SK-MEL-5 (cell line): Measurements from ENCODE around the gene RAB11A. TPM values are rescaled to one million over a fixed set of nuclear protein-coding genes. Genes with fewer than 3 reads are reported as not detected.
"Not testable (repeated sequence)": the region's sequence is repeated elsewhere in the genome, so short reads cannot be mapped to it uniquely, and the experiment has no call there.

Source experiments
- DNase-seq: peaks from one replicate; pipeline ENCODE4 v3.0.0-alpha.2; 2016; ENCODE audit warnings: low read depth, low spot score
- in situ Hi-C: cut with HindIII; loops from 2 replicates; pipeline ENCODE4 v1.10.0; 2016; ENCODE audit warnings: low sequenced_read_pairs, high pct_unique_total_duplicates, low pct_unique_long_range_greater_than_20kb
- total RNA-seq: library from RNA; depleted of rRNA; stranded (reverse); fragments of >200 nt; shearing (Covaris generic); gene quantifications from 2 replicates; pipeline ENCODE4 v1.2.3, GENCODE V29; 2014

Gene RAB11A
- total RNA-seq, 1 experiment from 2014 or later = 283 TPM

- peak; percentile 49 for DNase-seq
- in situ Hi-C loops = loop anchor here (25.0 kb wide), 1 partner anchor 158 kb away; no protein-coding TSS in a partner anchor
Observed at GRCh38 chr15:65869954-65870871, 922 bp downstream of the RAB11A start.

DNA sequence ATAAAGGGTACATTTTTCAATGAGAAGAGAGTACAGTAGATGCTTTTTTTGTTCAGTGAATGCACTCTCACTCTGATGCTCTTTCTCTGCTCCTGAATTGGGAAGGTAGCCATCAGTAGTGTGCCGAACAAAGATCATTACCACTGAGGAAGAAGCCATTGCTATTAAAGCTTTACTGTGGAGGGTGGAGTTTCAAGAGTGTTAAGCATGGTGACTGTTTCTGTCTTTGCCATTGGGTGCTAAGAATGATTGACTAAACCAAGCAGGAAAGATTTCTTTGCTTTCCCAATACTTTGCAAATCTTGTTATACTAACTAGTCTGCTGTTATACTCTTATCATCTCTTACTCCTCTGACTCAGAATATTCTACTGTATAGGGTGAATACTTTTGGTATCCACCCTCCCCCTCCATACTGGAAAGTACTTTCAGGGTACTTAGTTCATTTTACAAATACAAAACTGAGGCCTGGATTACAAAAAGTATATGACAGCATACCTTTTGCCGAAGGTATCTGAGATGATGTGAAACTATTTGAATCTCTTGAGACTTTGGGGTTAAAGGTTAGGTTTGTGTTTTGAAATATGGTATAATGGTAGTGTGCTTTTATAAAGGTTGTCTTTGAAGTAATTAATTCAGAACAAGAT is 1.7 kb downstream of the RAB11A start:
- in situ Hi-C loops = loop anchor here (25.0 kb wide), 1 partner anchor 159 kb away; no protein-coding TSS in a partner anchor

DNA sequence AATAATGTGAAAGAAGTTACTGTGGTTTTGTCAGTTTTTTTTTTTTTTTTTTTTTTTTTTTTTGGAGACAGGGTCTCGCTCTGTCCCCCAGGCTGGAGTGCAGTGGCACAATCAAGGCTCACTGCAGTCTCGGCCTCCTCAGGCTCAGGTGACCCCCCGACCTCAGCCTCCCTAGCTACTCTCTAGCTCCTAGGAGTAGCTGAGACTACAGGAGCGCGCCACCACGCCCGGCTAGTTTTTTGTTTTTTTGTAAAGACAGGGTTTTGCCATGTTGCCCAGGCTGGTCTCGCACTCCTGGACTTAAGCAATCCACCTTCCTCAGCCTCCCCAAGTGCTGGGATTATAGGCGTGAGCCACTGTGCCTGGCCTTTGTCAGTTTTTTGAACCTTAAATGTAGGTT is 2.6 kb downstream of the RAB11A start:
- in situ Hi-C loops = loop anchor here (25.0 kb wide), 1 partner anchor 160 kb away; no protein-coding TSS in a partner anchor
- DNase-seq = not testable (repeated sequence)

More for the DNA sequence above, 1.7 kb downstream of the RAB11A start:
- peak; percentile 59 for DNase-seq

GRCh38 chr15:65872596-65872995 is 3.3 kb downstream of the RAB11A start:
- in situ Hi-C loops = loop anchor here (25.0 kb wide), 1 partner anchor 160 kb away; no protein-coding TSS in a partner anchor
- not testable (repeated sequence) for DNase-seq

GRCh38 chr15:65873256-65873655 is 4.0 kb downstream of the RAB11A start:
- in situ Hi-C loops = loop anchor here (25.0 kb wide), 1 partner anchor 161 kb away; no protein-coding TSS in a partner anchor
- DNase-seq = no peak

- in situ Hi-C loops = no loop called here
- no peak for DNase-seq
Observed at GRCh38 chr15:65875458-65875857, 6.2 kb downstream of the RAB11A start.

DNA sequence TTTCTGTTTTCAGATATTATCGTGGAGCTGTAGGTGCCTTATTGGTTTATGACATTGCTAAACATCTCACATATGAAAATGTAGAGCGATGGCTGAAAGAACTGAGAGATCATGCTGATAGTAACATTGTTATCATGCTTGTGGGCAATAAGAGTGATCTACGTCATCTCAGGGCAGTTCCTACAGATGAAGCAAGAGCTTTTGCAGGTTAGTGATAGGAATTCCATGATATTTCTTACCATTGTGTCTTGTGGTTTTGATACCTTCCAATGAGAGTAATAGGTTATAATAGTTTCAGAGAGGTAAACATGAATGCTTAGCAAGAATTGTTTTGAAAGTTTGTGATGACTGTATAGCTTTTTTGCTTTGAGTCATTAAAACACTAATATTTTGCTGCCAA is 8.5 kb downstream of the RAB11A start:
- in situ Hi-C loops = no loop called here
- no peak for DNase-seq

DNA sequence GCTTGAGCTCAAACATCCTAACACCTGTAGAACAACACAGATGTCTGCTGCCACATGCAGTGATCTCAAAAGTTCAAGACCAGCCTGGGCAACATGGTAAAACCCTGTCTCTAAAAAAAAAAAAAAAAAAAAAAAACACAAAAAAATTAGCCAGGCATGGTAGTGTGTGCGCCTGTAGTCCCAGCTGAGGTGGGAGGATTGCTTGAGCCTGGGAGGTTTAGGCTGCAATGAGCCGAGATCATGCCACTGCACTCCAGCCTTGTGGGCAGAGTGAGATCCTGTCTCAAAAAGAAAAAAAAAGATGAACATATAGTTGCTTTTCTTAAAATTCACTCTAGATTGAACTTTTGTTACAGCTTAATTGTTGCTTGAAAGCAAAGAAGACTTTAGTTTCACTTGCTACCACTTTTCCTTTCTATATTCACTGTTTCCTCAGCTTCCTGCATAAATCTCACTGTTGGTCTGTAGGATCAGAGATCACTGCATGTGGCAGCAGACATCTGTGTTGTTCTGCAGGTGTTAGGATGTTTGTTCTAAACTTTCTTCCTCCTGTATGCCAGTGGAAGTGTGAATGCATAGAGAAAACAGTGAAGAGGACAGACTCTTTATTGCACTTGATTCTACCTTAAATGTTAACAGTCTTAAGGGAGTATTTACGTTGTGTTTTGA is 12.6 kb downstream of the RAB11A start:
- no peak for DNase-seq
- in situ Hi-C loops = no loop called here

DNA sequence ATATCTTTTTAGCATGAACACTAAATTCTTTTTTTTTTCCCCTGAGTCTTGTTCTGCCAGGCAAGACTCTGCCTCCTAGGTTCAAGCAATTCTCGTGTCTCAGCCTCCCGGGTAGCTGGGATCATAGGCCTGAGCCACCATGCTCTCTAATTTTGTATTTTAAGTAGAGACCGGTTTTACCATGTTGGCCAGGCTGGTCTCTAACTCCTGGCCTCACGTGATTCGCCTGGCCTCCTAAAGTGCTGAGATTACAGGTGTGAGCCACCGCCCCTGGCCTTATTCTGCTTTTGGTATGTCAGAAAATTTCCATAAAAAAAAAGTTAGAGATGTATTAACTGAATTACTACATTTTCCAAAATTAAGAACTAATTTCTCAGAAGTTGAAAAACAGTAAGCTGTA is 14.3 kb downstream of the RAB11A start:
- in situ Hi-C loops = no loop called here
- DNase-seq = no peak

DNA sequence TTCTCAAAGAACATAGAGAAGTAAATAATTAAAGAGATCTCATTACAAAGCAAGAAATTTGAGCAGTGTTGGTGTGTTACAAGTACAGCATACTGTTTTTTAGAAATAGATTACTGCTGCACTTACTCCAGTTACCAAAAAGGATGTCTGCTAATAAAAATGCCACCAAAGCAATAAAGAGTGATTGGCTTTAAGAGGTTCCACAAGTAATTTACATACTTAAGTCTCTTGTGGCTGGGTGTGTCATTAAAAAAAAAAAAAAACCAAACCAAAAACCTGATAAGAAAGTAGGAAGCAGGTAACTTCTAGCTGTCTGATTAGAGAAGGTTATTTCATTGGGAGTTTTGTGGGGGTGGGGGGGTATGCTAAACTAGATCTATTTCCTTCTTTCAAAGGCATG is 15.2 kb downstream of the RAB11A start:
- in situ Hi-C loops = no loop called here

DNA sequence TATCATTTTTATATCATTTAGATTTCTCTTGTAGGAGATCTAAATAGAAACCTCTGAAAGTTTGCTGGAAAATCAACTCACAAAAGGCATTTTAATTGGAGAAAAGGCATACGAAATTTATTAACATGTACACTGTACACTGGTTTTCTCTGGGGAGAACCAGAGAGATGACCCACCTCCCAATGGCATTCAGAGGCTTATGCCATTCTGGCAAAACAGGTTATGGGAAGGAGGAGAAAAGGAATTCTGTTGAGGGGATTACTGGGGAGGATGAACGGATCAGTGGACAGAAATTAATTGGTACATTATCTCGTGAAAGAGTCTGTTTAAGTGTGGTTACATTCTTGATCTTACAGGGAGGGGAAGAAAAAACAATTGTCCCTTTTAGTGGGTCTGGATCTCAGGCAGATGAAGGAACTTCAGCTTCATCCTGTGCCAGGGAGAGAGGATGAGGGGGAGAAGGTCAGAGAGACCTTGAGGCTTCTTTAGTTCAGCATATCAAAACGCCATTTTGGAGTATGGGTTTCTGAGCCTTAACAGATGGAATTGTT is 16.5 kb downstream of the RAB11A start:
- in situ Hi-C loops = no loop called here
- DNase-seq = peak; percentile 93

More for the DNA sequence above, 15.2 kb downstream of the RAB11A start:
- DNase-seq = no peak

DNA sequence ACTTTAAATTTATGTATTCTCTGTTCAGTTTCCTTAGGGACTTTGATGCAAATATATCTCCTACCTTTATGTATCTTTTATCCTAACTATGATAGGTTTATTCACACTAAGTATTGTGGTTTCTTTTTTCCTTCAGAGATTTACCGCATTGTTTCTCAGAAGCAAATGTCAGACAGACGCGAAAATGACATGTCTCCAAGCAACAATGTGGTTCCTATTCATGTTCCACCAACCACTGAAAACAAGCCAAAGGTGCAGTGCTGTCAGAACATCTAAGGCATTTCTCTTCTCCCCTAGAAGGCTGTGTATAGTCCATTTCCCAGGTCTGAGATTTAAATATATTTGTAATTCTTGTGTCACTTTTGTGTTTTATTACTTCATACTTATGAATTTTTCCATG is 18.3 kb downstream of the RAB11A start:
- in situ Hi-C loops = no loop called here
- DNase-seq = no peak

GRCh38 chr15:65888981-65889380 is 19.7 kb downstream of the RAB11A start:
- DNase-seq = no peak
- in situ Hi-C loops = no loop called here

- no peak for DNase-seq
- in situ Hi-C loops = no loop called here
Observed at GRCh38 chr15:65893060-65893459, 23.8 kb downstream of the RAB11A start.

DNA sequence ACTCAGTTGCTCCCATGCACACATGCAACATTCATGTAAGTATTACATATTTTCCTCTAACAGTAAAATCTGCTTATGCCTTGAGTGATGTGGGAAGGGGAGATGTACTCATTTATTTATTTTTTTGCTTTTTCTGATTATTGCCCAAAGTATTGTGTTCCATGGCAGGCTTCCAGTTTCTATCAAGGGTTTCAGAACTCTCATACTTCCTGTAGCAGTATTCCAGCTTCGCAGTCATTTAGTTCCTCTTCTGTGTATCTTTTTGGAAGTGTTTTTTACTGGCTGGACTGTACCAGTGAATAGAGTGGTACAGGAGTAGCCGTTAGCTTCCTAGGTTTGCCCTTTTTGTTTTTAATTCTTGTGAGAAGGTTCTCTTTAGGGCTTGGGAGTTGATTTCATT is 26.9 kb downstream of the RAB11A start:
- DNase-seq = no peak
- in situ Hi-C loops = no loop called here

- in situ Hi-C loops = no loop called here
- no peak for DNase-seq
Observed at GRCh38 chr15:65900488-65900887, 31.2 kb downstream of the RAB11A start.

GRCh38 chr15:65901336-65901735 is 32.0 kb downstream of the RAB11A start:
- in situ Hi-C loops = no loop called here
- DNase-seq = no peak

DNA sequence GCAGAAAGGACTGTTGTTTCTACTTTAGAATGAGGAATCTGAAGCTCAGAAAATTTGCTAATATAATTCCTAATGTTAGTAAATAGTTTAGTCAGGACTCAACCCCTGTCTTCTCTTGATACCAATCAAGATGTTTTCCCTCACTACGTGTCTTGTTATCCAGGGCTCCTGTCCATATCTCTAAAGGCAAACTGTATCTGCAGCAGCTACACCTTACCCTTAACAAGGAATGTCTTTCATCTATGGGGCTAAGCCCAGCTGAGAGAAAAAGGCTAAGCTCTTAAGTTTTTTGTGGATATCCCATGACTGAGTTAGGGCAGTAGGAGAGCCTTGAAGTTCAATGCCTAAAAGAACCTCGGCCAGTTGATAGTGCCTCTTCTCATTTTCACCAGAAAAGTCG is 32.5 kb downstream of the RAB11A start:
- in situ Hi-C loops = no loop called here
- DNase-seq = no peak
